Activated CD4-positive, alpha-beta T cell treated with anti-CD3 and anti-CD28 coated beads for 48 hours (primary cell): ENCODE results near the gene DNAJC13.
"Not testable (repeated sequence)": the region's sequence is repeated elsewhere in the genome, so short reads cannot be mapped to it uniquely, and the experiment has no call there.

Source experiments
- DNase-seq: peaks from one replicate; pipeline ENCODE4 v3.0.0-alpha.2; 2020

Gene DNAJC13

DNA sequence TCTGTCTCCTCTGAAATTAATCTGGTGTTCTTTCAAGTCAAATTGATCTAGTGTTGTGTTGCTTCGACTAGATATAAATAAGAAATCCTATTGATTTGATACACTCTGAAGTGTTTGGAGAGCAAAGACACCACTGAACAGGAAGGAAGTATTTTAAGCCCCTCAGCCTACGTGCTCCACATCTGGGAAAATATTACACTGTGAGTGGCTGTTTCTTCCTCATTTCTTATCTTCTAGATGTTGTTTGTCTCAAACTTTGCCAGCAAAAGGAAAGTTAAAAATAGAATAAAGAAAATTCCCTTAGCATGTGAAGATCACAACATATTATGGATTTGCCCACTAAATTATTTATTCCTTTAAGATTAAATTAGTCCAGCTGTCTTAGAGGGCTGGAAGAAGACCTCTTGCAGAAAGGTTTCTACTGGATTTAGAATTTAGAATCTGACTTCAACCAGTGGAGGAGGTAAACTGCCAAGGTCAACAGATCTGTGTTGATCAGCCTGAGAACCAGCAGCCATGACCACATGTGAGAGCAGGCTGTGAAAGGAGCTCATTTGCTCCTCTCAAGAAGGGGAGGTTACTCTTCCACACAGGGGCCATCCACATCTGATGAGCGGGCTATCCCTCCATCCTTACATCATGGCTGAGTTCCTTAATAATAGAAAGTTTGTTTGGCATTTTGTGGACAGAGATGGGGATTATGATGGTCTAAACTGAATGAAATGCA, 133.4 kb downstream of the DNAJC13 start:
- no peak for DNase-seq

DNA sequence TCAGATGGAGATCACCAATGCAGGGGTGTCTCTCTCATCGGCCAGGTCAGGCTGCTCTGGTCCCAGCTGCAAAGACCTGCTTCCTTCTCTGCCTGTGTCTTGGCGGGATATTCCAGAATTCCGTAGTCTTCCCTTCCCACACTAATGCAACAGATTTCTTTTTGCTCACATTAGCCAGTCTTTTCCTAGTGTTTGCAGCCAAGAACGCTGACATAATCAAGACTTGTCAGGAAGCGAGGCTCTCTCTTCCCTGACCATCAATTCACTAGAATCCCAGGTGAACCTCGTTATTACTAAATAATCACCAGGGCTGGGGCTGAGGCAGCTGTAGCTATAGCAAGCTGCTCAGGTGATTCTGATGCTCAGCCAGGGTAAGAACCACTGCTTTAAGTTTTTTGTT, 136.5 kb downstream of the DNAJC13 start:
- DNase-seq = no peak

DNA sequence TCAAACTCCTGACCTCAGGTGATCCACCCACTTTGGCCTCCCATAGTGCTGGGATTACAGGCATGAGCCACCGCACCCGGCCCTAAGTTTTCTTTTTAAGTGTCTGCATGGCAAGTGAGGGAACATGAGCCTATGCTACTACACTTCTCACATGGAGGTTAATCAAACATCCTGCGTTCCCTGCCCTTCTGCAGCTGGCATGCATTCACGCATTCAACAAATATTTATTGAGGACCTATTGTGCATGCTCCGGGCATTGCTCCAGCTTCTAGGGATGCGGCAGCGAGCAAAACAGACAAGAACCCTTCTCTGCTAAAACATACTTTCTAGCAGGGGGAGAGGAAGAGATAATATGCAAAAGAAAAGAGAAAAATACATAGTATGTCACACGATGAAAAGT, 137.1 kb downstream of the DNAJC13 start:
- DNase-seq = no peak

DNA sequence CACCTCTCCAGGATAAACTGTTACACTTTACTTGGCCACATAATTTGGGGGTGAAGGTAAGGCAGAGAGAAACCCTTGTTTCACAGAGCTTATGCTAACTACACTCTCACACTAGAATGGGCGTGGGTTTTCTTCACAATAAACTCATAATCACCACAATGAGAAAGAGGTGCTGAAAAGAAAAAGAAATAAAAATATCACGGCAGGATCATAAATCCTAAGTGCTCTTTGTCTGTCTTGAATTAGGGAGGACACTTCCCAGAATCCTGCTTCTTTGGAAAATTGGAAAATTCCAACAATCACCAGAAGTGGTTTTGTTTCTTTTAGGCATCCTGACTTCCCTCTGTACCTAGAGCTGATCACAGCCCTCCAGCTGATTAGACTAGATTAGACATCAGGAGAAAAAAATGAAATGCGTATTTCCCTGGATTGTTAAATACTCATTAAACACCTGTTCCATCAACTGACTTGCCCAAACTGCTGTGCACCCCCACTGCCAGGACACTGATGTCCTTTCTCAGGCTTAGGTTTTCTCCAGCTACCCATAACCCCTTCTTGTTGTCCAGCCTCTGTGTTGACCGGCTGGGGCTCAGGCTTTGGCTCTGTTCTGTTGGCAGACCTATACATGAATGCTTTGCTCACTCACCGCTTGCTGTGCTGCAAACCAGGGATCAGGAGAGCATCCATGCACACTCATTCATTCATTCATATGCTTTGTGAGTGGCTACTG, 138.2 kb downstream of the DNAJC13 start:
- no peak for DNase-seq

DNA sequence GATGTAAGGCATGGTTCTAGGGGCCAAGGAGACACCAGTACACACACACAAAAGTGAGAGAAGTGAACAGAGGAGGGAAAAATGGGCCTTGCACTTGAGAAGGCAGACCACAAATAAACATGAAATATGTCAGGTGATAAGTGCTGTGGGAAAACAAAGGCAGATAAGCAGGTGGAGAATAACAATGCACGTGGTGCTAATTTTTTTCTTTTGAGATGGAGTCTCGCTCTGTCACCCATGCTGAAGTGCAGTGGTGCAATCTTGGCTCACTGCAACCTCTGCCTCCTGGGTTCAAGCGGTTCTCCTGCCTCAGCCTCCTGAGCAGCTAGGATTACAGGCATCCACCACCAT, 138.7 kb downstream of the DNAJC13 start:
- not testable (repeated sequence) for DNase-seq

DNA sequence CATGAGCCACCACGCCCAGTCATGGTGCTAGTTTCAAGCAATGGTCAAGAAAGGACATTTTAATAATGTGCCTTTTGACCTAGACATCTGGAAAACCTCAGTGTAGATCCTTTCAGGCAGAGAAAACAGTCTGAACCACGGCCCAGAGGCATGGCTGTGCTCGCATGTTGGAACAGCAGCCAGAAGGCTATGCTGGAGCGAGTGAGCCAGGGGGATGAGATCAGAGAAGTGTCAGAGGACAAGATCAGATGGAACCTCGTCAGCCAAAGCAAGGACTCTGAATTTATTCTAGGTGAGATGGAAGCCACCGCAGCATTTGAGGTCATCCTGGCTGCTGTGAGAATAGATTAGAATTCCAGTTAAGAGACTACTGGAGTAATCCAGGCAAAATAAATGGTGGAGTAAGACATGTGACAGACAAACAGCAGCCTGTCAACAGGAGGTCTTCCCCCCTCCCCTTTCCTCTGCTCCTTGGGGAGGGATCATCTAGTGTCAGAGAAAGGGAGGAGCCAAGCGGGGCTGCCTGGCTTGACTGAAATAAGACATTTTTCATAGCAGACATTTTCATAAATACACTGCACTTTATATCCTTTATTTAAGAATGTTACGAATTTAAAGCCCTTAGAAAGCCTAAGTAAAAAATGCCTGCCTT, 139.3 kb downstream of the DNAJC13 start:
- no peak for DNase-seq

DNA sequence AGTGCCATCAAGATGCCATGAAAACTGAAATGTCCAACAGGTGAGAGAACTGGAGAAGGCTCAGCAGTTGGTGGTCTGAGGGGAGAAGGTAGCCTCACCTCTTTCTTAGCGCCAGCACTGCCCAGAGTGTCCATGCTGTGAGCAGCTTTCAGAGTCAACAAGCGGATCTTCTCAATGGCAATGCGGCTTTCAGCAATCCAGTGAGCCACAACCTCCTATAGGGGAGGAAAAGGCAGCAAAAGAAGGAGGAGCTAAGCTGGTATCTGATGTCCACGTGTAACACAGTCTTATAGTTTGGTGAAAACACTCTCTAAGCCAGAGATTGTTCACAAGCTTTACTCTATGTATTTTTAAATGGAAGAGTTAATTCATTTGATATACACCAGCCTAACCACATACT, 143.7 kb downstream of the DNAJC13 start:
- DNase-seq = no peak

DNA sequence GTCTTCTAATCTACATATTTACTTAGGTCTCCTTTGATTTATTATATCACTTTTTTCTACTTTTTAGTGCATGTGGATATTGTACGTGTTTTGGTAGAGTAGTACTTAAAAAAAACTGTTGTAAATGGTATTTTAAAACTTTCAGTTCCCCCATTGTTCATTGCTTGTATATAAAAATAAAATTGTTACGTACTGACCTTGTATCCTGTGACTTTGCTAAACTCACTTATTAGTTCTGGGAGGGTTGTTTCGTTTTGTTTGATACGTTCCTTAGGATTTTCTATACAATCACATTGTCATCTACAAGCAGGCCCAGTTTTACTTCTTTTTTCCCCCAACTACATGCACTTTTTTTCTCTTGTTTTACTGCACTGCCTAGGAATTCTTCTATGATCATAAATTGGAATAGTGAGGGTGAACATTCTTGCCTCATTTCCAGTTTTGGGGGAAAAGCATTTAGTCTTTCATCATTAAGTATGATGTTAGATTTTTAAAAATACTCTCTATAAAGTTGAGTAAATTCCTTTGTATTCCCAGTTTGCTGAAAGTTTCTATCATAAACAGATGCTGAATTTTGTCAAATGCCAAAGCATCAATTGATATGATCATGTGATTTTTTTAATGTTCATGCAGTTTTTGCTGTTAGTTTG, 146.2 kb downstream of the DNAJC13 start:
- DNase-seq = no peak

DNA sequence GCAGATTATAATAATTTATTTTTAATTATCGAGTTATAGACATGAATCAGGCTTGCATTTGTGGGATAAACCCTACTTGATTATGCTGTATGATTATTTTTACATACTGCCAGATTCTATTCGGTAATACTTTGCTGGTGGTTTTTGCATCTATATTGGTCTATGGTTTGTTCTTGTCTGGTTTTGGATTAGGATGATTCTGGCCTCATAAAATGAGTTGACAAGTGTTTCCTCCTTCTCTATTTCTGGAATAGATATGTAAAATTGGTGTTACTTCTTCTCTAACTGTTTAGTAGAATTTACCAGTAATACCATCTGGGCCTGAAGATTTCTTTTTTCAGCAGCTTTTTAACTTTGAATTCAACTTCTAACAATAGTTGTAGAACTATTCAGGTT, 146.8 kb downstream of the DNAJC13 start:
- DNase-seq = no peak

DNA sequence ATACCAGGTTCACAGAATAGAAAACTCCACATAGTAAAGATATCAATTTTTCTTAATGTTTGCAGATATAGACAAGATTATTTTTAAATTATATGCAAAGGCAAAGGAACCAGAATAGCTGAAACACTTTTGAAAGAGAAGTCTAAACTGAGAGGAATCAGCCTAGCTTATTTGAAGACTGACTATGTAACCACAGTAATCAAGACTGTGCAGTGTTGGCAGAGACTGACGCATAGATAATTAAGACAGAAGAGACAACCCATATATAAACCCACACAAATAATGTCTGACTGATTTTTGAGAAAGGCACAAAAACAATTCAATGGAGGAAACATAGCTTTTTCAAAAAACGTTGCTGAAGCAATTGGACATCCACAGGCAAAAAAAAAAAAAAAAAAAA, 151.1 kb downstream of the DNAJC13 start:
- no peak for DNase-seq

DNA sequence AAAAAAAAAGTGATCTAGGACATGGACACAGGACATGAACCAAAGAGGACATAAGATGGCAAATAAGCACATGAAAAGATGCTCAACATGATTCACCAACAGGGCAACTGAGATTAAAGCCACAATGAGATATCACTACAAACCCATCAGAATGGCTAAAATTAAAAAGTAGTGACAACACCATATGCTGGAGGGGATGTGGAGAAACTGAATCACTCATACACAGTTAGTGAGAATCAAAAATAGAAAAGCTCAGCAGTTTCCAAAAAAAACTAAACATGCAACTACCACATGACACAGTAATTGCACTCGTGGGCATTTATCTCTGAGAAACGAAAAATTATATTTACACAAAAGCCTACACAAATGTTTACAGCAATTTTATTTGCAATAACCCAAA, 151.9 kb downstream of the DNAJC13 start:
- DNase-seq = no peak

DNA sequence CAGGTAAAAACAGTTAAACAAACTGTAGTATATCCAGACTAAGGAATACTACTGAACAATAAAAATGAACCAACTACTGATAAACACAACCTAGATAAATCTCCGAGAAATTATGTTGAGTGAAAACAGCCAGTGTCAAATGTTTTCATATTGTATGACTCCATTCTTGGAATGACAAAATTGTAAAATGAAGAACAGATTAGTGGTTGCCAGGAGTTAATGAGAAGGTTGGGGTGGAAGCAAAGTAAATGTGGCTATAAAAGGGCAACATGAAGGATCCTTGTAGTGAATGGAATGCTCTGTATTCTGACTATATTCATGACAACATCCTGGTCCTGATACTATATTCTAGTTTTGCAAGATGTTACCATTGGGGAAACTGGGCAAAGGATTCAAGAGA, 152.3 kb downstream of the DNAJC13 start:
- no peak for DNase-seq

DNA sequence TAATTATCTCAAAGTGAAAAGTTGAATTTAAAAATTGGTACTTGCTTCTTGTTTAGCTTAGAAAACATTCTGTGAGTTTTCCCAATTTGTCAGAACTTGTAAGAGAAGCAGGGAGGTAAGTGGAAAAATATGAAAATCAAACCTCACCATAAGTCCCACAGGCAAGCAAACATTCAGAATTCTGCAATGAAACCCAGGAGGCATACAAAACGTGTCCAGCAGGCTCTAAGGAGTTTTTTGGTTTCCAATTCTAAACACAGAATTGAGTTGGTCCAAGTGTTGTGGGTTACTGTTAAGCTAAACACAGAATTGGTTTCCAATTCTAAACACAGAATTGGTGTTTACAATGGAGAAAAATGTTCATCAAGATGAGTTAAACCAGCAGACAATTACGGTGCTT, 152.7 kb downstream of the DNAJC13 start:
- no peak for DNase-seq

DNA sequence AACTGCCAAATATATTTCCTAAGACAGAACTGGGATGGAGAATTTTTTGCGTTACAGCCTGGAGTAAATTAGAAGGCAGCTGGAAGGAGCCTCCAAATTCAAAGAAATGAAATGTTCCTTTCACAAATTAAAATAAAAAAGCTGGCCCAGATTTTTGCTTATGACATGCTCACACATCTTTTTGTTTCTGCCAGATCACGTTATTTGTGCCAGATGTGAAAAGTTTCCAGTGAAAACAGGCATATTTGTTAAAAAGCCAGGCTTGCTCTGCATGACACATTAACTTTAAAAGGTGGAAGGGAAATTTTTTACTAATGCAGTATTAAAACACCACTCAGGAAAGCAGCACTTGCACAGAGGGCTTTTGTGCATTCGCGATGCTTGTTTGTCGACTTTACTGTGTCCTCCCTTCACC, 156.5 kb downstream of the DNAJC13 start:
- DNase-seq = no peak

DNA sequence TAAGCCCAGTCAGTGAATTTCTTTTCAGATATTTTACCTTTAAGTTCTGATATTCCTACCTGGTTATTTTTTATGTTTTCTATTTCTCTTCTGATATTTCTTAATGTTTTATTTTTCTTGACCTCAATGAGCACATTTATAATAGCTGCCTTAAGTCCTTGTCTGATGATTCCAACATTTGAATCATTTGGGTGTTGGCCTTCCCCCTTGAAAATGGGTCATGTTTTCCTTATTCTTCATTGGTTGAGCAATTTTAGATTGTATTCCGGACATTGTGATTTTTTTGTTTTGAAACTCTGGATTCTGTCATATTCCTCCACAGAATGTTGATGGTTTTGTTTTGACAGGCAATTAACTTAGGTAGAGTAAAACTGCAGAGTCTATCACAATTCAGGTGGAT, 170.1 kb downstream of the DNAJC13 start:
- no peak for DNase-seq
